Keratinocyte (primary cell): ENCODE data around the gene HOMER3.

Source experiments
- CTCF ChIP-seq, 3 experiments: IDR thresholded peaks in 1 of 3; conservative IDR thresholded peaks in 1 of 3; optimal IDR thresholded peaks in 1 of 3; 2 replicates in 2 of 3; 3 replicates in 1 of 3; pipeline versions ENCODE3 to v1.5.1; 2011; ENCODE audit warnings: low read length in 3 of 3, mild to moderate bottlenecking in 3 of 3, moderate library complexity in 2 of 3, control low read depth in 1 of 3, inconsistent platforms in 1 of 3; ENCODE audit not compliant: insufficient read depth in 2 of 3; ENCODE audit errors: extremely low read depth in 1 of 3
- EZH2 ChIP-seq: IDR thresholded peaks from one replicate; pipeline ENCODE4 v1.6.1; 2012; ENCODE audit warnings: inconsistent platforms, mild to moderate bottlenecking, low read length, moderate library complexity

GRCh38 chr19:18933297-18933696, 7.7 kb downstream of the HOMER3 start:
- TF ChIP-seq CTCF (optimal IDR thresholded peaks at IDR 0.05 in 1 of 3, IDR thresholded peaks at IDR 0.05 in 1 of 3, conservative IDR thresholded peaks at IDR 0.05 in 1 of 3; ENCODE audit: extremely low read depth in 1 of 3, insufficient read depth in 2 of 3, low read length in 3 of 3), result no peak
- no peak for TF ChIP-seq EZH2
